ENCODE results near the gene TEX22. TPM values are rescaled to one million over a fixed set of nuclear protein-coding genes. Genes with fewer than 3 reads are reported as not detected.

Gene TEX22
- total RNA-seq, 1 donor from 2014 or later: 0.41 TPM

GRCh38 chr14:105398726-105399465, 558 bp downstream of the TEX22 start:
- FAIRE-seq (no peak), DNase-seq (ENCODE audit: low spot score in 2 of 2) (no peak)

DNA sequence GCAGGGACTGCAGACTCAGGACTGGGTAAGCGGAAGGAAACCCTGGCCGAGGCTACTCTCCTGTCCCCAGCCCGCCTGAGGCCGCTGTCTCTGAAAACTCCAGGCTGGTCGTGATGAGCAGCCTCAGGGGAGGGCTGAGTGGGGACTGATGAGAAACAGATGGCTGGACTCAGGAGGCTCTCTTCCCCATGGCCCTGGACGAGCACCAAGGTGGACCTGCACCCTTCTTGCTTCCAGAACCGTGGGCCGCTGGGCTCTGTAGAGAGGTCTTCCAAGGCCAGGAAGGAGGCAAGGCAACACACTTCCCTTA, 1.1 kb downstream of the TEX22 start:
- FAIRE-seq (no peak), DNase-seq (ENCODE audit: low spot score in 2 of 2) (no peak)

- DNase-seq (ENCODE audit: low spot score in 2 of 2): no peak
- FAIRE-seq: no peak
Measured at GRCh38 chr14:105400016-105400415, 1.7 kb downstream of the TEX22 start.

DNA sequence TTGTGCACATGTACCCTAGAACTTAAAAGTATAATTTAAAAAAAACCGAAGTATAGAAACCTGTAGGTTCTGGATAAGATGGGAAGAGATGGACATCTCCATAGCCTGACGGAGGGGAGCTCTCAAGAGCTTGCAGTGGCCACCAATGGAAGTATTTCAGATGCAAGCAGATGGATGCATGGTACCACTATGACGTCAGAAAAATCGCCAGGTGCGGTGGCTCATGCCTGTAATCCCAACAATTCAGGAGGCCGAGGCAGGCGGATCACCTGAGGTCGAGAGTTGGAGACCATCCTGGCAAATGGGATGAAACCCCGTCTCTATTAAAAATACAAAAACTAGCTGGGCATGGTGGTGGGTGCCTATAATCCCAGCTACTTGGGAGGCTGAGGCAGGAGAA, 3.4 kb downstream of the TEX22 start:
- FAIRE-seq (no peak), DNase-seq (ENCODE audit: low spot score in 2 of 2) (no peak)

GRCh38 chr14:105408592-105408991, 10.3 kb downstream of the TEX22 start:
- no peak for DNase-seq (ENCODE audit: low spot score in 2 of 2)
- no peak for FAIRE-seq

GRCh38 chr14:105409364-105409763, 11.0 kb downstream of the TEX22 start:
- no peak for FAIRE-seq
- no peak for DNase-seq (ENCODE audit: low spot score in 2 of 2)

GRCh38 chr14:105410642-105411016, 12.3 kb downstream of the TEX22 start:
- DNase-seq (ENCODE audit: low spot score in 2 of 2) (no peak), FAIRE-seq (no peak)

DNA sequence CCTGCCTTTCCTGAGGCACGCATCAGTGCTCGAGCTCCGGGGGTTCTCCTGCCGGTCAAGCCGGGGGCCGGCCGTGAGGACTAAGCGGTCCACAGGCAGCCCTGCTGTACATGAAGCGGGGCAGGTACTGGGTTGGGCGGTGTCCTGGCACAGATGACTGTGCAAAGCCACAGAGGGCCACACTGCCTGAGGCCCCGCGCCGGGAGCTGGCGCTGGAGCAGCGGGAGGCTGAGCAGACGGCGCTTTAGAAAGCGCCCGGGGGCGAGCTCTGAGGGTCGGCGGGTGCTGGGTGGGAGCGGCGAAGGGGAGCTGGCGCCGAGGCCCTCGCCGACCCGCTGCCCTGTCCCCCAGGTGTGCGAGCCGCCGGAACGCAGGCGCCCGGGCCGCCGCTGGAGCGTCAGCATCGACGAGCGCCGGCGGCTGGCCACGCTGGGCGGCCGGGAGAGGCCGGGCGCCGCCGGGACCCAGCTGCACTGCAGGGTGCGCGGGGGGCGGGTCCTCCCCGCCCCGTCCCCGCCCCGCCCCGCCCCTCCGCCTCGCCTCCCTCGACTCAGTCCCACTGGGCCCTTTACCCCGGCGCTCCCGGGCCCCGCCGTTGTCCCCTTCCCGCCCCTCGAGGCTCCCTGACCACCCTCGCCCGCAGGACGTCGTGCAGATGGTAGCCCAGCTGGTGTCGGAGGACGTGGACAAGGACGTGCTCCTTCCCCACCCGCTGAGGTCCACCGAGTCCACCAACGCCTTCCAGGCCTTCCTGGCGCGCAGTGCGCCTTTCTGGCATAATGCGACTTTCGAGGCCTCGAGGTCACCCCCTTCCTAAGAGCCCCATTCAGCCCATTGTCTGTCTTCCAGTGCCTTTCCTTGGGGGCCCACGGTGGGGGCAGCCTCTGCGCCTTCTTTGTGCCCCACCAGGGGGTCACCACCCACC, 12.9 kb downstream of the TEX22 start:
- FAIRE-seq: no peak
- peak; percentile 84 to 85 for DNase-seq (ENCODE audit: low spot score in 2 of 2)

GRCh38 chr14:105411985-105412770, 13.8 kb downstream of the TEX22 start:
- no peak for FAIRE-seq
- peak; percentile 18 to 33 for DNase-seq (ENCODE audit: low spot score in 2 of 2)

- FAIRE-seq: no peak
- DNase-seq (ENCODE audit: low spot score in 2 of 2): no peak
Measured at GRCh38 chr14:105412771-105413543, 14.6 kb downstream of the TEX22 start.

DNA sequence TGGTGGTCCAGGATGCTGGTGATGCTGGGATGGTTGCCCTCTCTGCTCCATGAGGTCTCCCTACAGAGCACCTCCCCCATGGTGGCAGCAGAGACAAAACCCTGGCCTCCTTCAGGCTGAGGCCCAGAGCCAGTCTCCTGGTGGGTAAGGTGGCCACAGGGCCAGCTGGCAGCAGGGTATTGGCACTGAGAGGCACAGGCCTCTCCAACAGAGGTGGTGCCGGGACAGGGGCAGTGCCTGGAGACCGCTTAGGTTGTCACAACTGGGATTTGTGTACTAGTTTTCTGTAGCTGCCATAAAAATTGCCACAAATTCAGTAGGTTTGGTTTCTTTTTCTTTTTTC, 15.2 kb downstream of the TEX22 start:
- FAIRE-seq (no peak), DNase-seq (ENCODE audit: low spot score in 2 of 2) (peak; percentile 54 to 67)

- DNase-seq (ENCODE audit: low spot score in 2 of 2): peak; percentile 84 to 88
- no peak for FAIRE-seq
Measured at GRCh38 chr14:105414456-105415371, 16.4 kb downstream of the TEX22 start.

- FAIRE-seq (no peak), DNase-seq (ENCODE audit: low spot score in 2 of 2) (no peak)
Measured at GRCh38 chr14:105415481-105416428, 17.4 kb downstream of the TEX22 start.

- no peak for DNase-seq (ENCODE audit: low spot score in 2 of 2)
Measured at GRCh38 chr14:105416671-105417070, 18.3 kb downstream of the TEX22 start.

GRCh38 chr14:105417690-105418121, 19.4 kb downstream of the TEX22 start:
- DNase-seq (ENCODE audit: low spot score in 2 of 2) (no peak), FAIRE-seq (no peak)

More at GRCh38 chr14:105416671-105417070, 18.3 kb downstream of the TEX22 start:
- no peak for FAIRE-seq

- FAIRE-seq (no peak), DNase-seq (ENCODE audit: low spot score in 2 of 2) (peak in 1 of 2 donors; percentile 22)
Measured at GRCh38 chr14:105418269-105419194, 20.2 kb downstream of the TEX22 start.

Data from frontal cortex (tissue), 4 donors.